ENCODE measurements around the gene HIPK3.
"Not testable (repeated sequence)": the region's sequence is repeated elsewhere in the genome, so short reads cannot be mapped to it uniquely, and the experiment has no call there.

The HIPK3 gene

DNA sequence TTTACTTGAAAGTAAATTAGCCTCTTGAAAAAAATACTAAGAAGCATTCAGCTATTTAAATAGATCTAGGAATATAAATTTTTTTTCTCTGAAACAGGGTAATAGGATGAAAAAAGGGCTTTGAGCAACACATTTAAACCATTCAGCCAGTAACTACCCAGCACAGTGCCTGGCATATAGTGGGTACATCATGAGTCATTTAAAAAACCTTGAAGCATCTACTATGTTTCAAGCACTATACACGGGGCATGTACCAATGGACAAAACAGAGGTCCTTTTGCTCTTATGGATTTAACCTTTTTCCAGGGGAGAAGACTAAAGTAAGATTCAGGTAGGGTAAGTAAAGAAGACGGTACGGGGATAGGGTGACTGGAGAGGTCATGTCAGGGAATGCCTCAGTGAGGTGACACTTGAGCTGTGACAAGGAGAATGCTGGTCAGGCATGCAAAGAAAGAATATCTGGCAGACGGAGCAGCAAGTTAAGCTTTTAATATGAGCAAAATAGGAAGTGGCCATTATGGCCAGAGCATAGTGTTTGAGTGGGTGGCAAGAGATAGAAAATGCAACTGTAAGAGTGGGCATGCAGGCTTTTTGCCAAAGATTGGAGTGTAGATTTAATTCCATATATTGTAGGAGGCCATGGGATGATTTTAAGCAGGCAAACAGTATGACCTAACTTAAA, 101.1 kb downstream of the HIPK3 start:
- in situ Hi-C loops (cut with HindIII; ENCODE audit: low pct_unique_long_range_greater_than_20kb, low sequenced_read_pairs): no loop called here
- no peak for DNase-seq (ENCODE audit: low read depth in 1 of 2, low spot score in 1 of 2)
- TF ChIP-seq JUND (IDR thresholded peaks at IDR 0.05; ENCODE audit: low read depth): no peak

GRCh38 chr11:33360642-33361041, 103.5 kb downstream of the HIPK3 start:
- TF ChIP-seq JUND (IDR thresholded peaks at IDR 0.05; ENCODE audit: low read depth): no peak
- in situ Hi-C loops (cut with HindIII; ENCODE audit: low pct_unique_long_range_greater_than_20kb, low sequenced_read_pairs): no loop called here

GRCh38 chr11:33362051-33362910, 105.1 kb downstream of the HIPK3 start:
- DNase-seq (ENCODE audit: low read depth in 1 of 2, low spot score in 1 of 2): peak in 1 of 2 experiments; percentile 66
- no peak for TF ChIP-seq JUND (IDR thresholded peaks at IDR 0.05; ENCODE audit: low read depth)
- in situ Hi-C loops (cut with HindIII; ENCODE audit: low pct_unique_long_range_greater_than_20kb, low sequenced_read_pairs): no loop called here

More at GRCh38 chr11:33360642-33361041, 103.5 kb downstream of the HIPK3 start:
- no peak for DNase-seq (ENCODE audit: low read depth in 1 of 2, low spot score in 1 of 2)

GRCh38 chr11:33366918-33367317, 109.7 kb downstream of the HIPK3 start:
- no peak for DNase-seq (ENCODE audit: low read depth in 1 of 2, low spot score in 1 of 2)
- no peak for TF ChIP-seq JUND (IDR thresholded peaks at IDR 0.05; ENCODE audit: low read depth)
- in situ Hi-C loops (cut with HindIII; ENCODE audit: low pct_unique_long_range_greater_than_20kb, low sequenced_read_pairs): no loop called here

DNA sequence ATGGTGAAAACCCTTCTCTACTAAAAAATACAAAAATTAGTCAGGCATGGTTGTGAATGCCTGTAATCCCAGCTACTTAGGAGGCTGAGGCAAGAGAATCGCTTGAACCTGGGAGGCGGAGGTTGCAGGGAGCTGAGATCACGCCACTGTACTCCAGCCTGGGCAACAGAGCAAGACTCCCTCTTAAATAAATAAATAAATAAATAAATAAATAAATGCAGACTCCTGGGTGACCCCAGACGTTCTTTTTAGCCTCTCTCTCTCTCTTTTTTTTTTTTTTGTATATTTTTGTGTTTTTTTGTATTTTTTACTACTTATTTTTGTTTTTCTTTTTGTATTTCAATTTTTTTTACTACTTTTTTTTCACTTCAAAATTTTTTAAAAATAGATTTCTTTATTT, 111.3 kb downstream of the HIPK3 start:
- in situ Hi-C loops (cut with HindIII; ENCODE audit: low pct_unique_long_range_greater_than_20kb, low sequenced_read_pairs): not testable (repeated sequence)

GRCh38 chr11:33368931-33369330, 111.8 kb downstream of the HIPK3 start:
- DNase-seq (ENCODE audit: low read depth in 1 of 2, low spot score in 1 of 2): no peak
- no peak for TF ChIP-seq JUND (IDR thresholded peaks at IDR 0.05; ENCODE audit: low read depth)
- in situ Hi-C loops (cut with HindIII; ENCODE audit: low pct_unique_long_range_greater_than_20kb, low sequenced_read_pairs): no loop called here

More for the DNA sequence above, 111.3 kb downstream of the HIPK3 start:
- not testable (repeated sequence) for DNase-seq (ENCODE audit: low read depth in 1 of 2, low spot score in 1 of 2)

- TF ChIP-seq JUND (IDR thresholded peaks at IDR 0.05; ENCODE audit: low read depth): no peak
- in situ Hi-C loops (cut with HindIII; ENCODE audit: low pct_unique_long_range_greater_than_20kb, low sequenced_read_pairs): no loop called here
- DNase-seq (ENCODE audit: low read depth in 1 of 2, low spot score in 1 of 2): no peak
Measured at GRCh38 chr11:33373636-33374035, 116.5 kb downstream of the HIPK3 start.

- no peak for DNase-seq (ENCODE audit: low read depth in 1 of 2, low spot score in 1 of 2)
- TF ChIP-seq JUND (IDR thresholded peaks at IDR 0.05; ENCODE audit: low read depth): no peak
- in situ Hi-C loops (cut with HindIII; ENCODE audit: low pct_unique_long_range_greater_than_20kb, low sequenced_read_pairs): no loop called here
Measured at GRCh38 chr11:33375236-33375635, 118.1 kb downstream of the HIPK3 start.

GRCh38 chr11:33375688-33376311, 118.6 kb downstream of the HIPK3 start, which contains the start of gene KIAA1549L:
TSS of gene KIAA1549L (plus strand) at chr11:33376108.
- TF ChIP-seq JUND (IDR thresholded peaks at IDR 0.05; ENCODE audit: low read depth): no peak
- in situ Hi-C loops (cut with HindIII; ENCODE audit: low pct_unique_long_range_greater_than_20kb, low sequenced_read_pairs): no loop called here
- no peak for DNase-seq (ENCODE audit: low read depth in 1 of 2, low spot score in 1 of 2)

DNA sequence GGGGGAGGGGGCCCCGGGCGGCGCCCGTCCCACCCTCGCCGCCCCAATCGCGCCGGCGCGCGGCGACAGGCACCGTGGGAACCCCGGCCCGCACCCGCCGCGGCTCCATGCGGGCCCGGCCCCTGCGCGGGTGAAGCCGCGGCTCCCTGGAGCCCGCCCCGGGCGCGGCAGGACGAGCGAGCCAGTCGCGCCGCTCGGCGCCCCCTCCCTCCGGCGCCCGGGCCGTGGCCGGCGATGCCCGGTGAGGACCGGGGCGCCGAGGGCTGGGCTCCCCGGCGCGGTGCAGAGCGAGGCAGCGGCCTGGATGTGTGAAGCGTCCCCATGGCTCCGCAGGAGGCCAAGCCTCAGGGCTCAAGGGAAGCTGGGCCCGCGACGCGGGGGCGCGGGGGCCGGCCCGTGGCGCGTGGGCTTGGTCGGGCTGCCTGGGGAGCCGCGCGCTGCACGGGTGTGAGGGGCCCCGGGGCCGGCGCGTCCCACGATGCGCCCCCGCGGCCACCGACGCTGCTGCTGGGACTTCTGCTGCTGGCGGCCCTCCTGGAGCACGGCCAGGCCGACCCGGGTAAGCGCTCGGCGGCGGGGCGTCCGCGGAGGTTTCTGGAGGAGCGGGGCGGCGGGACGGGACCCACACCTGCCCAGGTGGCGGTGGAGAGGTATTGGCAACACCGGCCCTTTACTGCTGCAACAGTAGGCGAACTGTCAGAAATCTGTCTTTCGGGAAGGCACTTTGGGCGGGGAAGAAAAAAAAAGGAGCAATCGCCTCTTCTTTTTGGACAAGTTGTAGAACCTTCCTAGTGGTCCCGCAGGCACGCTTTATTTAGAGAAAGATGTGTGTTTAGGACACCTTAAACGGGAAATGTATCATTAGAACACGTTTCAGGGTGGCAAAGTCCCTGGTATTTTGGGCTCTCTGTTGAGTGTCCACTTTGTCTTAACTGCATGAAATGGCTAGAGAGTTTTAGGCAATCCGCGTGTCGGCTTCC, 119.4 kb downstream of the HIPK3 start:
- in situ Hi-C loops (cut with HindIII; ENCODE audit: low pct_unique_long_range_greater_than_20kb, low sequenced_read_pairs): no loop called here
- TF ChIP-seq JUND (IDR thresholded peaks at IDR 0.05; ENCODE audit: low read depth): no peak
- DNase-seq (ENCODE audit: low read depth in 1 of 2, low spot score in 1 of 2): no peak

DNA sequence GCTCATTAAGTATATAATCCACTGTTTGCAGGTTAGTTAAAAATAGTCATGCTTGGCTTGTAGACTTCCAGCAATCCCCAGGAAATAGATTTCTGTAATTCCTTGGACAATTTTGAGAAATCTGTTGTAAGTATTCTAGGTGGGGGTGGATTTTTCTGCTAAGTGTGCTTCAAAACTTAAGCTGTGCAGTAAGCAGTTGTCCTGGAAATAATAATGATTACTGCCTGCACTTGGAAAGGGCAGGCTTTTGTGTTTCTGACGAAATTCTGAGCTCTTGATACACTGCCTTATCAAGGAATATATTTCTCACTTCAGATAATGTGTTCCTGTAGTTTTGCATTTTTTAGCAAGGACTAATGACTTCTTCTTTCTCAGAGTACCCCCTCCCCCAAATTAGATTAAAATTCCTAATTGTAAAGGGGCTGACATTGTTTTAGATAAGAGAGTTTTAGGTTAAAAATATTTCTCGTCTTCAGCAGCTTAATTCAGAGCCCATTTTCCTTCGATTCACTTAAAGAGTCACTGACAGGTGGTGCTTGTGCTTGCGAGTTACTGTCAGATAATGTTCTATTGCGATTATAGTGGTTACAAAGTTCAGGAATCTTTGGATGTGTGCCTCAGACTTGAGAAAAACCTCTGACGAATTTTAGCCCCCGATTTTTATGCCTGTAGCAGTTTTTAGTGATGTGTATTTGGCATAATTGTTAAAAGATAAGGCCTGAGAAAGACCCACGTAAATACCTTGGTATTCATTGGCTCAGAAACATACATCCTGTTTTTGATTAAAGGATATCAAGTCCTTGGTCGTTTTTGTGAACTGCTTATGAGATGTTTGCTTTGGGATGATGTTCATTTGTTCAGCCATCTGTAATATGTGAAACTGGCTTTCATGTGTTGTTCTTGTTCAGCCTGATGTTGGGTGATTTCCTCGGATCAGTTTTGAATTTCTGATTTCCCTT, 120.5 kb downstream of the HIPK3 start:
- TF ChIP-seq JUND (IDR thresholded peaks at IDR 0.05; ENCODE audit: low read depth): no peak
- in situ Hi-C loops (cut with HindIII; ENCODE audit: low pct_unique_long_range_greater_than_20kb, low sequenced_read_pairs): no loop called here
- no peak for DNase-seq (ENCODE audit: low read depth in 1 of 2, low spot score in 1 of 2)

All from T47D (cell line).